CD4-positive, alpha-beta T cell (primary cell): ENCODE results near the gene RPTOR. TPM values are rescaled to one million over a fixed set of nuclear protein-coding genes. Genes with fewer than 3 reads are reported as not detected.

Experiments
- ATAC-seq: fragments of 200-7000 bp; cut with Tn5 transposase; one replicate; pipeline ENCODE4 v1.10.0; 2022; ENCODE audit warnings: mild to moderate bottlenecking; ENCODE audit not compliant: poor library complexity
- CTCF ChIA-PET: fragments of 350-600 bp; sonication (Branson Sonifier 250); formaldehyde crosslinking; loops from one replicate; lab custom pipeline; 2021; ENCODE audit warnings: antibody characterized with exemption, inconsistent platforms; lab: Charles Lee
- POLR2A ChIA-PET: fragments of 350-600 bp; sonication (Branson Sonifier 250); formaldehyde crosslinking; loops from one replicate; lab custom pipeline; 2021; ENCODE audit warnings: antibody characterized with exemption, inconsistent platforms; lab: Charles Lee
- DNase-seq, 14 experiments: peaks; one replicate each; pipeline ENCODE4 v3.0.0-alpha.2; 2013 to 2020; ENCODE audit warnings: mixed read lengths in 2 of 14
- H3K27ac ChIP-seq, 2 donors: one replicate each; pipeline versions ENCODE4 v1.5.1 to v1.7.0; 2013; ENCODE audit warnings: low read length in 2 of 2, low read depth in 1 of 2, mild to moderate bottlenecking in 1 of 2
- H3K27me3 ChIP-seq, 2 experiments: 1 replicate in 1 of 2; 2 replicates in 1 of 2; pipeline versions ENCODE4 v1.6.1 to v1.7.0; 2013; ENCODE audit warnings: low read length in 2 of 2, control low read depth in 1 of 2, mild to moderate bottlenecking in 1 of 2, moderate library complexity in 1 of 2; ENCODE audit not compliant: insufficient read depth in 2 of 2, control insufficient read depth in 1 of 2
- H3K36me3 ChIP-seq: one replicate; pipeline ENCODE4 v1.6.1; 2013; ENCODE audit warnings: low read length, control low read depth; ENCODE audit not compliant: insufficient read depth
- H3K4me1 ChIP-seq: one replicate; pipeline ENCODE4 v1.6.1; 2013; ENCODE audit warnings: low read length, control low read depth; ENCODE audit not compliant: insufficient read depth
- H3K4me3 ChIP-seq: one replicate; pipeline ENCODE4 v1.5.1; 2013; ENCODE audit warnings: mild to moderate bottlenecking, low read length, moderate library complexity
- H3K9me3 ChIP-seq, 2 experiments: 1 replicate in 1 of 2; 2 replicates in 1 of 2; pipeline versions ENCODE4 v1.6.1 to v1.7.0; 2013; ENCODE audit warnings: low read length in 2 of 2, mild to moderate bottlenecking in 2 of 2, control low read depth in 1 of 2, moderate library complexity in 1 of 2; ENCODE audit not compliant: control insufficient read depth in 1 of 2, insufficient read depth in 1 of 2
- H3K27ac Mint-ChIP-seq: one replicate; pipeline ENCODE4 v1.8.0; 2020; ENCODE audit warnings: mixed read lengths
- H3K27me3 Mint-ChIP-seq: one replicate; pipeline ENCODE4 v1.8.0; 2021; ENCODE audit warnings: mixed read lengths
- H3K36me3 Mint-ChIP-seq: one replicate; pipeline ENCODE4 v1.8.0; 2021; ENCODE audit warnings: low read depth, mixed read lengths
- H3K4me1 Mint-ChIP-seq: one replicate; pipeline ENCODE4 v1.8.0; 2021; ENCODE audit warnings: low read depth, mixed read lengths
- H3K4me3 Mint-ChIP-seq: one replicate; pipeline ENCODE4 v1.8.0; 2020; ENCODE audit warnings: mild to moderate bottlenecking, mixed read lengths
- H3K9me3 Mint-ChIP-seq: one replicate; pipeline ENCODE4 v1.8.0; 2020; ENCODE audit warnings: mixed read lengths
- intact Hi-C, 2 experiments: fragments of 100-400 bp; cut with DNase I in 1 of 2; cut with micrococcal nuclease in 1 of 2; formaldehyde crosslinking; loops; one replicate each; pipeline versions ENCODE4 v1.15.1 to v1.9.0; 2023 to 2025; cut with DNase I, micrococcal nuclease
- total RNA-seq, 174 experiments: library from RNA in 2 of 174; stranded (reverse) in 2 of 174; gene quantifications; one replicate each; pipeline ENCODE4 v1.2.3 and lab custom pipeline; 2021 to 2026
- TF ChIP-seq, protein P1 (sequence below): fragments of 200-600 bp; IDR thresholded peaks from one replicate; pipeline ENCODE4 v1.8.0; 2022; ENCODE audit warnings: antibody characterized with exemption, mild to moderate bottlenecking

Gene RPTOR
- total RNA-seq, 2 experiments from 2014 or later = 45.0 to 47.1 TPM

GRCh38 chr17:80666867-80667266 lies 122.2 kb downstream of the RPTOR start:
- Histone ChIP-seq H3K27me3 (no peaks in the 10 kb centered on the region), H3K36me3 (no peaks in the 10 kb centered on the region), H3K4me1 (peaks cover 57% of the 10 kb centered on the region), H3K9me3 (no peaks in the 10 kb centered on the region), H3K27ac (no peak overlapping the region), H3K4me3 (no peak overlapping the region)
- ChIA-PET POLR2A (interaction anchor here (2.3 to 2.8 kb wide), 2 partner anchors 19 to 37 kb away, joined by 6 to 10 read pairs; no protein-coding TSS in a partner anchor), CTCF (no interaction called here)
- H3K4me3 Mint-ChIP-seq = peak overlapping the region; percentile 58
- no peaks in the 10 kb centered on the region for H3K27me3 Mint-ChIP-seq
- H3K36me3 Mint-ChIP-seq = peaks cover 12% of the 10 kb centered on the region
- peaks cover 92% of the 10 kb centered on the region for H3K4me1 Mint-ChIP-seq
- no peak for DNase-seq
- no peak for ATAC-seq
- H3K27ac Mint-ChIP-seq = peak overlapping the region; percentile 99
- no peaks in the 10 kb centered on the region for H3K9me3 Mint-ChIP-seq
- TF ChIP-seq, protein P1, sequence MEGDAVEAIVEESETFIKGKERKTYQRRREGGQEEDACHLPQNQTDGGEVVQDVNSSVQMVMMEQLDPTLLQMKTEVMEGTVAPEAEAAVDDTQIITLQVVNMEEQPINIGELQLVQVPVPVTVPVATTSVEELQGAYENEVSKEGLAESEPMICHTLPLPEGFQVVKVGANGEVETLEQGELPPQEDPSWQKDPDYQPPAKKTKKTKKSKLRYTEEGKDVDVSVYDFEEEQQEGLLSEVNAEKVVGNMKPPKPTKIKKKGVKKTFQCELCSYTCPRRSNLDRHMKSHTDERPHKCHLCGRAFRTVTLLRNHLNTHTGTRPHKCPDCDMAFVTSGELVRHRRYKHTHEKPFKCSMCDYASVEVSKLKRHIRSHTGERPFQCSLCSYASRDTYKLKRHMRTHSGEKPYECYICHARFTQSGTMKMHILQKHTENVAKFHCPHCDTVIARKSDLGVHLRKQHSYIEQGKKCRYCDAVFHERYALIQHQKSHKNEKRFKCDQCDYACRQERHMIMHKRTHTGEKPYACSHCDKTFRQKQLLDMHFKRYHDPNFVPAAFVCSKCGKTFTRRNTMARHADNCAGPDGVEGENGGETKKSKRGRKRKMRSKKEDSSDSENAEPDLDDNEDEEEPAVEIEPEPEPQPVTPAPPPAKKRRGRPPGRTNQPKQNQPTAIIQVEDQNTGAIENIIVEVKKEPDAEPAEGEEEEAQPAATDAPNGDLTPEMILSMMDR = no peak
- intact Hi-C loops = loop anchor here in 1 of 2 experiments (5.0 to 10.0 kb wide), 4 partner anchors 35 to 228 kb away; no protein-coding TSS in a partner anchor

GRCh38 chr17:80667462-80668277 lies 123.0 kb downstream of the RPTOR start:
- peaks cover 84% of the 10 kb centered on the region for H3K4me1 Mint-ChIP-seq
- DNase-seq = peak in 7 of 14 experiments; percentile 15 to 64 (median 33)
- peak overlapping the region; percentile 99 for H3K27ac Mint-ChIP-seq
- intact Hi-C loops = loop anchor here in 1 of 2 experiments (5.0 to 10.0 kb wide), 4 partner anchors 35 to 227 kb away; no protein-coding TSS in a partner anchor
- ChIA-PET POLR2A (interaction anchor here (1.0 to 2.8 kb wide), 3 partner anchors 18 to 36 kb away, joined by 4 to 10 read pairs (median 6); no protein-coding TSS in a partner anchor), CTCF (no interaction called here)
- H3K36me3 Mint-ChIP-seq = peaks cover 12% of the 10 kb centered on the region
- Histone ChIP-seq H3K4me3 (no peak overlapping the region), H3K27me3 (no peaks in the 10 kb centered on the region), H3K27ac (peak overlapping the region in 1 of 2 donors; percentile 43), H3K4me1 (peaks cover 56% of the 10 kb centered on the region), H3K9me3 (no peaks in the 10 kb centered on the region), H3K36me3 (no peaks in the 10 kb centered on the region)
- peak overlapping the region; percentile 74 for H3K4me3 Mint-ChIP-seq
- no peaks in the 10 kb centered on the region for H3K27me3 Mint-ChIP-seq
- H3K9me3 Mint-ChIP-seq = no peaks in the 10 kb centered on the region
- TF ChIP-seq, protein P1 = no peak
- ATAC-seq = peak; percentile 23

GRCh38 chr17:80668375-80669148 lies 123.9 kb downstream of the RPTOR start:
- Mint-ChIP-seq H3K27ac (peak overlapping the region; percentile 99), H3K4me3 (peak overlapping the region; percentile 74), H3K36me3 (peaks cover 12% of the 10 kb centered on the region), H3K27me3 (no peaks in the 10 kb centered on the region), H3K9me3 (no peaks in the 10 kb centered on the region), H3K4me1 (peaks cover 83% of the 10 kb centered on the region)
- peak overlapping the region in 1 of 2 donors; percentile 43 for H3K27ac ChIP-seq
- peaks cover 56% of the 10 kb centered on the region for H3K4me1 ChIP-seq
- no peak overlapping the region for H3K4me3 ChIP-seq
- no peaks in the 10 kb centered on the region for H3K27me3 ChIP-seq
- no peak for DNase-seq
- H3K36me3 ChIP-seq = no peaks in the 10 kb centered on the region
- no peak for ATAC-seq
- no peaks in the 10 kb centered on the region for H3K9me3 ChIP-seq
- CTCF ChIA-PET = no interaction called here
- POLR2A ChIA-PET = interaction anchor here (1.0 to 2.8 kb wide), 3 partner anchors 19 to 35 kb away, joined by 4 to 10 read pairs (median 6); no protein-coding TSS in a partner anchor
- intact Hi-C loops = loop anchor here in 1 of 2 experiments (5.0 to 10.0 kb wide), 4 partner anchors 34 to 226 kb away; no protein-coding TSS in a partner anchor
- TF ChIP-seq, protein P1 = no peak
